Activated naive CD4-positive, alpha-beta T cell treated with anti-CD3 and anti-CD28 coated beads, Interleukin-2, amount 50 U/mL, for 24 hours (primary cell): ENCODE measurements around the gene OR2A42.
"Not testable (repeated sequence)": the region's sequence is repeated elsewhere in the genome, so short reads cannot be mapped to it uniquely, and the experiment has no call there.

Source experiments
- H3K27ac Mint-ChIP-seq: one replicate; pipeline ENCODE4 v1.8.0; 2021; ENCODE audit warnings: mild to moderate bottlenecking, mixed read lengths
- H3K27me3 Mint-ChIP-seq: one replicate; pipeline ENCODE4 v1.8.0; 2021; ENCODE audit warnings: mixed read lengths
- H3K36me3 Mint-ChIP-seq: one replicate; pipeline ENCODE4 v1.8.0; 2021; ENCODE audit warnings: mixed read lengths
- H3K4me1 Mint-ChIP-seq: one replicate; pipeline ENCODE4 v1.8.0; 2021; ENCODE audit warnings: mixed read lengths
- H3K4me3 Mint-ChIP-seq: one replicate; pipeline ENCODE4 v1.8.0; 2021; ENCODE audit warnings: mild to moderate bottlenecking, mixed read lengths
- H3K9me3 Mint-ChIP-seq: one replicate; pipeline ENCODE4 v1.8.0; 2021; ENCODE audit warnings: mixed read lengths

Gene OR2A42

GRCh38 chr7:144239365-144239764 lies at the start of gene OR2A42:
Gene OR2A42 (minus strand): TSS chr7:144239605. CDS start chr7:144232843, 6,762 bp downstream.
- H3K9me3 Mint-ChIP-seq: not testable (repeated sequence)

DNA sequence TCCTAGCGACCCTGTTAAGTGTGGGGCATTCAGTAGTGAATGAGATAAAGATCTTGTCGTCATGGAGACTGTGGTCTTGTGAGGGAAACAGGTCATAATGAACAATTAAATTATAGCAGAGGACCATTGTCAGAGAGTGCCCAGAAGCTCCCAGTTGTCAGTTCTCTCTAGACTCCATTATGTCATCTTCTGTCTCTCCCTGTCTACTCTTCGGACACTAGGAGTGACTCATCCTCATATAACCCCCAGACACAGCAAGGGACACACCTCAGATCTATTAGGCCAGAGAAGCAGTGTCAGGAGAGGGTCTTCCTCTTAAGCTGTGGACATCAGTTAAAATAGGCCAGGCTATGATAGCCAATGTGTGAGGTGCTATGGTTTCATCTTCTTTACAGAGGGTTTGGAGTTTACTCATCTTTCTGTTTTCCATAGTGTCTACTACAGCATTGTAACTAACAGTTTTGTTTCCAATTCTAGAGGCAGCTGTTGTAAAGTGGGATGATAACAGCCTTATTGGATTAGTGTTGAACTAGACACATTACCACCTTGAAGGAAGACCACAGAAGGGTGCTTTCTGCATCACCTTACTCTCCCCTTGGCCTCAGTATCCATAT lies 47.9 kb upstream of the OR2A42 start:
- not testable (repeated sequence) for H3K4me1 Mint-ChIP-seq, H3K36me3 Mint-ChIP-seq, H3K27ac Mint-ChIP-seq, H3K9me3 Mint-ChIP-seq, H3K27me3 Mint-ChIP-seq, H3K4me3 Mint-ChIP-seq

More at GRCh38 chr7:144239365-144239764, at the start of gene OR2A42:
- H3K4me3 Mint-ChIP-seq, H3K36me3 Mint-ChIP-seq, H3K4me1 Mint-ChIP-seq, H3K27ac Mint-ChIP-seq, H3K27me3 Mint-ChIP-seq: not testable (repeated sequence)

DNA sequence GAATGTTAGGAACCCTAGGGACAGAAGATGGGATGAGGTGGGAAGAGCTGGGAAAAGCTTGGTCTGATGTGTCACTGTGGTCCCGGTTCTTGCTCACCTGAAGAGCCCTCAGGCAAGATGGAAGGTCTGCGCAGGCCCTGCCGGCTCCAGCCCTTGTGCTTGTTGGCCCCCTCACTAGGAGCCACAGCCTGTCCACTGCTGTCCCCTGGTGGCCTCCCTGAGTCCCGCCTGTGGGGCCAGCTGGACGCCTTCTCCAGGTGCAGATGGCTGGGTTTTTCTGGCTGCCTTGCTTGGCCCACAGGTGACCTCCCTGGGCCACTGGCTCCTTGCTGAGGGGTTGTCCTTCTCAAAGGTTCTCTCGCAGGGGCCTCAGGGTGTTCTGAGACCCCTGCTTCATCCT lies 44.3 kb upstream of the OR2A42 start:
- not testable (repeated sequence) for H3K4me3 Mint-ChIP-seq

DNA sequence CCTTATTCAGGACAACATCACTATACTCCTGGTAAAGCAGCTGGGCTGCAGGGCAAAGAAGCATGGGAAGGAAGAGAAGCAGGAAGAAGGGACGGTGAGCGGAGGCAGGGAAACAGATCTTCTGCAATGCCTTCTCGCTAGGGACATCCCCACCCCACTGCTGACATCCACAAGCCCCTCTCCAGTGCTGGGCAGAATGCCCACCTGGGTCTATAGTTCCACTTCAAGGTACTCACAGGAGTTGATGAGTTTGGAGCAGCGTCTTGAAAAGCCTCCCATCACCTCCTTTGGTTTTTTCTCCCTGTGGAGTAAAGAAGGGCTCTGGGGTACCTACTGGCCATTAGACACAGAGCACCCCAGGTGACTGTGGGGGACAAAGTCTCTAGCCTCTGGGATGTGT lies 43.1 kb upstream of the OR2A42 start:
- not testable (repeated sequence) for H3K4me1 Mint-ChIP-seq, H3K27me3 Mint-ChIP-seq, H3K36me3 Mint-ChIP-seq, H3K4me3 Mint-ChIP-seq, H3K27ac Mint-ChIP-seq, H3K9me3 Mint-ChIP-seq

More for the DNA sequence above, 44.3 kb upstream of the OR2A42 start:
- not testable (repeated sequence) for H3K36me3 Mint-ChIP-seq, H3K4me1 Mint-ChIP-seq, H3K9me3 Mint-ChIP-seq, H3K27ac Mint-ChIP-seq, H3K27me3 Mint-ChIP-seq

DNA sequence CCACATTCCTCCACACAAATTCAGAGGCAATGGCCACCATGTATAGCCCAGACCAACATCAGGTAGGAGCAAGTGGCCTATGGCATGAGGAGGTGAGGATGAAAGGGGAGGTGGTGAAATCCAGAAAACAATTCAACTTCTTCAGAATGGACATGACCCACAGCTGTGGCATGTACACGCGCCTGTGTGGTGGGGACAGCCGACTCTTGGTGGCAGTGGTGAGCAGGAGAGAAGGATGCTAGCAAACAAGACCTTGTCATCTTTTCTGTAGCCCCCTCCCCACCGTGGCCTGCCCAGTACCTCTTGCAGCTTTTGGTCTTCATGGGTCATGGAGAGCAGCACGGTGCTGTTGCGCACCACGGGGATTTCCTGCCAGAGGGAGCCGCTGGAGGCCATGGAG lies 42.6 kb upstream of the OR2A42 start:
- H3K9me3 Mint-ChIP-seq, H3K4me3 Mint-ChIP-seq, H3K36me3 Mint-ChIP-seq: not testable (repeated sequence)

DNA sequence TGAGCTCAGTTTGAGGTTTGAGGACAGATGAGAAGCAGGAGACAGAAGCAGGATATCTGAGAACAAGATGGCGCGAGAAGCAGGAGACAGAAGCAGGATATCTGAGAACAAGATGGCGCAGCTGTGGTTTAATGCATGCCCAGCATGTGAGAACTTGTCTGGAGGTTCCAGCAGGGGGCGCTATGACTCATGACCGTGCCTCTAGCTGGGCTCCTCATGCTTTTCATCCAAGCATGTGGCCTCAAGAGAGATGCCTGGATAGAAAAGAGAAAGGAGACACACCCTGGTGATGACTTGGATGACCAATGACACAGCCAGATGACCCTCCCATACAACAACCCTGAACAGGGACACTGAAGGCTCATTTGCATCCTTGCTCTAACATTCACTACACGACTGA lies 40.6 kb upstream of the OR2A42 start:
- H3K36me3 Mint-ChIP-seq, H3K4me1 Mint-ChIP-seq, H3K27ac Mint-ChIP-seq, H3K9me3 Mint-ChIP-seq, H3K4me3 Mint-ChIP-seq, H3K27me3 Mint-ChIP-seq: not testable (repeated sequence)

More for the DNA sequence above, 42.6 kb upstream of the OR2A42 start:
- not testable (repeated sequence) for H3K27ac Mint-ChIP-seq, H3K4me1 Mint-ChIP-seq, H3K27me3 Mint-ChIP-seq

DNA sequence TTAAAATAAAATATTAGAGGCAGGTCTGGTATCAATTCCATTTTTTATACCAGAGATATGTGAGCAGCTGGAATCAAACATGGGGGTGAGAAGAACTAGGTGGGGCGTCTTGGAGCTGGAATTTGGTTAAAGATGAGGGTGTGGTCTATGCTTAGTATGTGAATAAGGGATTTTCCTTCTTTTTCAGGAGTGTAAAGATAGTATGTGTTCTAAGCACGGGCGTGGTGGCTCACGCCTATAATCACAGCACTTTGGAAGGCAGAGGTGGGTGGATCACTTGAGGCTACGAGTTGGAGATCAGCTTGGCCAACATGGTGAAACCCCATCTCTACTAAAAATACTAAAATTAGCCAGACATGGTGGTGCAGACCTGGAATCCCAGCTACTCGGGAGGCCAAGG lies 35.9 kb upstream of the OR2A42 start:
- not testable (repeated sequence) for H3K27me3 Mint-ChIP-seq, H3K9me3 Mint-ChIP-seq, H3K4me1 Mint-ChIP-seq, H3K4me3 Mint-ChIP-seq, H3K27ac Mint-ChIP-seq, H3K36me3 Mint-ChIP-seq

GRCh38 chr7:144269188-144269587 lies 29.8 kb upstream of the OR2A42 start, which contains the start of gene CTAGE8:
Gene CTAGE8 (minus strand): TSS chr7:144269288. CDS start chr7:144269250, 38 bp downstream.
- H3K4me3 Mint-ChIP-seq, H3K27me3 Mint-ChIP-seq, H3K27ac Mint-ChIP-seq, H3K36me3 Mint-ChIP-seq, H3K4me1 Mint-ChIP-seq, H3K9me3 Mint-ChIP-seq: not testable (repeated sequence)

DNA sequence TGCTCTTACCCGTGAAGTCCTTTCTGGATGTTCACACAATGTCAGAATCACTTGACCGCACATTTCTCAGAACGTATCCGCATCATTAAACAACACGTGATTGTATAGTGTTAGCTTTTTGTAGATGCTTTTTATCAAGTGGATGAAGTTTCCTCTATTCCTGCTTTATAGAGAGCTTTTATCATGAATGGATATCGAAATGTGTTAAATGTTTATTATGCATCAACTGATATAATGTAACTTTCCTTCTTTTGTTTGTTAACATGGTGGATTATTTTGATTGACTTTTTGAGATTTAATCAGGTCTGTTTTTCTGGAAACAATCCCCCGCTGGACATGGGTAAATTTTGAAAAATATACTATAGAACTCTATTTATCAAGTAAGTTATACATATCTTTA lies 25.3 kb upstream of the OR2A42 start, which contains the start of gene OR2A7:
Gene OR2A7 (minus strand): TSS at position 101 of the 400 bp plus-strand sequence. CDS start 5,164 bp downstream, outside the sequence.
- H3K4me1 Mint-ChIP-seq, H3K27ac Mint-ChIP-seq, H3K4me3 Mint-ChIP-seq, H3K27me3 Mint-ChIP-seq, H3K9me3 Mint-ChIP-seq, H3K36me3 Mint-ChIP-seq: not testable (repeated sequence)

DNA sequence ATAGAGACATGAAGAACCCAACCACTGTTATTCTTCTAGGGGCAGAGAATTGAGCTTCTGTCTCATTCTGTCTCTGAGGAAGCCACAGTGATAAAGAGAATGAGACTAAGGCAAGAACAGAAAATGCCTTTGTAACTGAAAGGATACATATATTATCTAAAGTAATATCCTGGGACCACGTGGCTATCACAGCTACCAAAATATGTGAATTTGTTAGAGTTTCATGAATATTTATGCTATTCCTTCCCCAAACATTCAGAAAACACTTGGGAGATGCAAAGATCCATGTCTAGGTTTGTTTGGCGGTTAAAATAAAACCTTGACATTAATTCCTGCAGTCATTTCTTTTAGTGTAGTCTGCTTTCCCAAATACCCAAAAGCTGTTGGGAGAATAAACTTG lies 22.7 kb upstream of the OR2A42 start:
- H3K27me3 Mint-ChIP-seq, H3K9me3 Mint-ChIP-seq, H3K27ac Mint-ChIP-seq, H3K4me3 Mint-ChIP-seq, H3K36me3 Mint-ChIP-seq, H3K4me1 Mint-ChIP-seq: not testable (repeated sequence)

GRCh38 chr7:144259067-144259466 lies 19.7 kb upstream of the OR2A42 start:
- not testable (repeated sequence) for H3K4me1 Mint-ChIP-seq, H3K27me3 Mint-ChIP-seq, H3K4me3 Mint-ChIP-seq, H3K27ac Mint-ChIP-seq, H3K9me3 Mint-ChIP-seq, H3K36me3 Mint-ChIP-seq

DNA sequence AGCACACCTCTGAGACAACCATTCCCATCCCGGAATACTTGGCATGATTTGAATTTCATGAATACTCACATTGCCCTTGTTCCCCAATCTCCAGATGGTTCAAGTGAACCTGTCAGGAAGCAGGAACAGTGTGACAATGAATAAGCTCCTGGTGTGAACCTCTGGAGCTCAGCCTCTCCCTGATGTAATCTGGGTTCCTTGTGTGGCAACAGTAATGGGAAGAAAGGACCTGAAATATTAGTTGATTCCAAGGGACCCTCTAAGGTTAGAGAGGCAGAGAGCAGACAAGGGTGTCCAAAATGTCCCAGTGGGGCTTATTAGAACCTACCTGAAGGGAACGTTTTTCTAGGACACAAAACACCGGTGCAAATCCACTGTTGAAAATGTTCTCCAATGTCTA lies 16.7 kb upstream of the OR2A42 start:
- Mint-ChIP-seq H3K9me3 (no peaks in the 10 kb centered on the region), H3K36me3 (no peaks in the 10 kb centered on the region), H3K27ac (no peak overlapping the region), H3K4me1 (no peaks in the 10 kb centered on the region), H3K4me3 (no peak overlapping the region), H3K27me3 (no peaks in the 10 kb centered on the region)

DNA sequence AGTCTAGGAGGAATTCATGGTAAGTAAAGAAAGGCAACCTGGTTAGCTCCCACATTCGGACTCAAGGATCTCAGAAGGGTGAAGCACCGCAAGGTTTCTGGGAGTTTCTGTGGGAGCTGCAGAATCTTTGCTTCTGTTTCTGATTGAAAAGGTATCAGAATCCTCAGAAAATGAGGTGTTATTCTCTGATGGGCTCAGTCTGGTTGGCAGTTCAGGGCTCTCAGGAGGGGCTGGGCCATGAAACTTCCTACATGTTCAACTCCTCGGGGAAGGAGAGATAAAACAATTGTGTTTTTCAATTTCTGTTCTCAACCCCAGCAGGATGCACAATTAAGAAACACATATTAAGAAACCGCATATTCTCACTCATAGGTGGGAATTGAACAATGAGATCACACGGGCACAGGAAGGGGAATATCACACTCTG lies 16.1 kb upstream of the OR2A42 start:
- no peak overlapping the region for H3K4me3 Mint-ChIP-seq
- H3K27me3 Mint-ChIP-seq: no peaks in the 10 kb centered on the region
- no peaks in the 10 kb centered on the region for H3K4me1 Mint-ChIP-seq
- no peaks in the 10 kb centered on the region for H3K9me3 Mint-ChIP-seq
- H3K27ac Mint-ChIP-seq: no peak overlapping the region
- H3K36me3 Mint-ChIP-seq: no peaks in the 10 kb centered on the region

- H3K36me3 Mint-ChIP-seq, H3K4me1 Mint-ChIP-seq, H3K27me3 Mint-ChIP-seq, H3K27ac Mint-ChIP-seq, H3K9me3 Mint-ChIP-seq, H3K4me3 Mint-ChIP-seq: not testable (repeated sequence)
These were observed 12.9 kb upstream of the OR2A42 start for GRCh38 chr7:144252307-144252706.

GRCh38 chr7:144247674-144248330 lies 8.4 kb upstream of the OR2A42 start:
- not testable (repeated sequence) for H3K9me3 Mint-ChIP-seq, H3K27me3 Mint-ChIP-seq, H3K36me3 Mint-ChIP-seq, H3K4me3 Mint-ChIP-seq, H3K27ac Mint-ChIP-seq, H3K4me1 Mint-ChIP-seq

GRCh38 chr7:144246967-144247366 lies 7.6 kb upstream of the OR2A42 start:
- not testable (repeated sequence) for H3K27ac Mint-ChIP-seq, H3K4me1 Mint-ChIP-seq, H3K27me3 Mint-ChIP-seq, H3K4me3 Mint-ChIP-seq, H3K36me3 Mint-ChIP-seq, H3K9me3 Mint-ChIP-seq

DNA sequence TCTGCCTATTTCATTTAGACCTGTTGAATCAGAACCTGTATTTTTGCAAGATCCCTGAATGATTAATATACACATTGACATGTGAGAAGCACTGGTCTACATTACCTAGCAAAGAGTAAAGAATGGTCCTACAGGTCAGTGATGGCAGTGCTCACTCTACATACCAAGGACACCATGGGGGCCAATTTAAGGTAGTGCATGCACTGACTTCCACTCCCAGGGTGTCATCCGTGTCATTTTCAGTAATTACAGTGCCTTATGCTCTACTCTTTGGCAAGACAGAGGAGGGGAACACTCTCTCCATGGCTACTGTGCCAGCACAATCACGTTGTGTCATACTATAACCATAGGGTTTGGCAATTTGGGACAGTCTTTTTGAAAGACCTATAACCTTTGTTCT lies 6.0 kb upstream of the OR2A42 start:
- H3K27me3 Mint-ChIP-seq, H3K36me3 Mint-ChIP-seq, H3K4me3 Mint-ChIP-seq, H3K9me3 Mint-ChIP-seq, H3K4me1 Mint-ChIP-seq, H3K27ac Mint-ChIP-seq: not testable (repeated sequence)
